SK-N-SH (cell line): Measurements from ENCODE around the gene DDAH1. TPM values are rescaled to one million over a fixed set of nuclear protein-coding genes. Genes with fewer than 3 reads are reported as not detected.

Experiments
- CTCF ChIP-seq: fragments of 200-600 bp; sonication (generic); IDR thresholded peaks from 2 replicates; pipeline ENCODE4 v1.6.1; 2017; ENCODE audit warnings: antibody characterized with exemption, mild to moderate bottlenecking, moderate library complexity
- EP300 ChIP-seq, 2 experiments: IDR thresholded peaks; 2 replicates each; pipeline versions ENCODE4 v1.4.0 to v1.6.1; 2012; ENCODE audit warnings: borderline replicate concordance in 1 of 2, low read depth in 1 of 2, low read length in 1 of 2
- EZH2phosphoT487 ChIP-seq: fragments of 200-600 bp; sonication (generic); IDR thresholded peaks from 2 replicates; pipeline ENCODE4 v1.6.1; 2017; ENCODE audit warnings: low read depth, mixed run types, mild to moderate bottlenecking, antibody characterized with exemption, moderate library complexity, borderline replicate concordance
- FOSL2 ChIP-seq: IDR thresholded peaks from 2 replicates; pipeline ENCODE4 v1.4.0; 2012; ENCODE audit warnings: low read depth, mild to moderate bottlenecking, moderate library complexity, borderline replicate concordance
- FOXM1 ChIP-seq: IDR thresholded peaks from 2 replicates; pipeline ENCODE4 v1.4.0; 2012; ENCODE audit warnings: low read depth, mild to moderate bottlenecking
- JUND ChIP-seq: IDR thresholded peaks from 2 replicates; pipeline ENCODE4 v1.4.0; 2012
- MAX ChIP-seq: IDR thresholded peaks from 2 replicates; pipeline ENCODE4 v1.4.0; 2012; ENCODE audit warnings: low read depth
- MEF2A ChIP-seq: IDR thresholded peaks from 2 replicates; pipeline ENCODE4 v1.4.0; 2012; ENCODE audit warnings: low read depth, borderline replicate concordance
- MXI1 ChIP-seq: IDR thresholded peaks from 2 replicates; pipeline ENCODE4 v1.6.1; 2012; ENCODE audit warnings: mild to moderate bottlenecking, low read depth, low read length, improper control_type of control experiment
- NFIC ChIP-seq: IDR thresholded peaks from 2 replicates; pipeline ENCODE4 v1.4.0; 2012; ENCODE audit warnings: borderline replicate concordance
- NRF1 ChIP-seq: IDR thresholded peaks from 2 replicates; pipeline ENCODE4 v1.6.1; 2012; ENCODE audit warnings: low read depth, mild to moderate bottlenecking, low read length
- PBX3 ChIP-seq: IDR thresholded peaks from 2 replicates; pipeline ENCODE4; 2012
- RFX5 ChIP-seq: IDR thresholded peaks from 2 replicates; pipeline ENCODE4 v1.6.1; 2012; ENCODE audit warnings: mild to moderate bottlenecking, improper control_type of control experiment, low read length
- SIN3A ChIP-seq: IDR thresholded peaks from 2 replicates; pipeline ENCODE4 v1.6.1; 2012; ENCODE audit warnings: low read depth, mild to moderate bottlenecking, low read length, moderate library complexity, borderline replicate concordance
- SMC3 ChIP-seq: IDR thresholded peaks from 2 replicates; pipeline ENCODE4 v1.6.1; 2012; ENCODE audit warnings: low read depth, low read length, improper control_type of control experiment
- TAF1 ChIP-seq: IDR thresholded peaks from 2 replicates; pipeline ENCODE4 v1.6.1; 2012; ENCODE audit warnings: low read depth, mild to moderate bottlenecking, low read length, moderate library complexity, borderline replicate concordance
- TCF12 ChIP-seq: IDR thresholded peaks from 2 replicates; pipeline ENCODE4 v1.4.0; 2012
- YY1 ChIP-seq: IDR thresholded peaks from 2 replicates; pipeline ENCODE4 v1.4.0; 2012; ENCODE audit warnings: low read depth, mild to moderate bottlenecking
- polyA plus RNA-seq, 3 experiments: library from polyadenylated mRNA; depleted of rRNA; stranded (reverse); fragments of >200 nt; gene quantifications; 2 replicates each; pipeline ENCODE4 v1.2.3, GENCODE V29; 2012
- TF ChIP-seq, protein P1 (sequence below): IDR thresholded peaks from 2 replicates; pipeline ENCODE4 v1.4.0; 2012; ENCODE audit warnings: low read depth, borderline replicate concordance
- TF ChIP-seq, protein P2 (sequence below): fragments of 150-350 bp; IDR thresholded peaks from 2 replicates; pipeline ENCODE4 v1.6.1; 2016; ENCODE audit warnings: mild to moderate bottlenecking, low read depth, low read length

DDAH1 gene
- polyA plus RNA-seq, 1 of the 3 experiments (the other 2 are of a cell fraction) = 64.3 TPM

DNA sequence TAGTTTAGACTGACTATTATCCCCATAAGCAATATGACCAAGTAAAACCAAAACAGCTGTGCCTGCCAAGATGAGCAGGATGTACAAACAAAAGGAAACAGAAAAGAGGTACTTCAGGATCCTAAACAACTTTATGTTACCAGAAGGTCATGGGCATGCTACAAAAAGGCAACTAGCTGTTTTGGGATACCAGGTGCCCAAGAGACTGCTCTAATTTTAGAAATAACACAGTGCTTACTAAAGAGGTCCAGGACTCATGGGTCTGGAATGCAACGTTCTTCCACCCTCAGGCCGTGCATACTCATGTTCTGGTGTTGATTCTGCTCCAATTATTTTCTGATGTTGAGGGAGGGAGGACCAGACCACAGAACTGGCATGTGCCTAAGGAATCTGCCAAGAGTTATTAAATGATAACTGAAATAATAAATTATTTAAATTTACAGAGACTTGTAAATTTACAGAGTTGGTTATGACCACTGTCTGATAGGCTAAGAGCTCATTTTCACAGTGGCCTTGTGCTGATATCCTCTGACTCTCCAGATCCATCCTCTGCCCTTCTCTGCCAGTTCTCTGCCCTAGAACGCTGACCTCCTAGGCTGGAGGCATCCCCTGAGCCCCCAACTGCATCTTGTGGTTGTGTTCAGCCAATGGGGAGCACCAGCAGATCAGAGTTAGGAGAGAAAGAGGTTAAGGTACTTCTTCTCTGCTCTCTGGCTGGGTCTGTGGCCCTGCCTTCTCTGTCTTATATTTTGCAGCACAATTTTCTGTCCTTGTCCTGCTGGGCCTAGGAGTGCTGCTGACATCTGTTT, 150.9 kb downstream of the DDAH1 start (continued):
- 0 out of 2 replicates have a peak, but pooled peaks have one; percentile 11 for TF ChIP-seq TAF1
- no peak for TF ChIP-seq EZH2phosphoT487
- TF ChIP-seq YY1 = 0 out of 2 replicates have a peak, but pooled peaks have one; percentile 25
- peak; percentile 75 for TF ChIP-seq FOXM1
- TF ChIP-seq FOSL2 = peak; percentile 94
- TF ChIP-seq, protein P1, sequence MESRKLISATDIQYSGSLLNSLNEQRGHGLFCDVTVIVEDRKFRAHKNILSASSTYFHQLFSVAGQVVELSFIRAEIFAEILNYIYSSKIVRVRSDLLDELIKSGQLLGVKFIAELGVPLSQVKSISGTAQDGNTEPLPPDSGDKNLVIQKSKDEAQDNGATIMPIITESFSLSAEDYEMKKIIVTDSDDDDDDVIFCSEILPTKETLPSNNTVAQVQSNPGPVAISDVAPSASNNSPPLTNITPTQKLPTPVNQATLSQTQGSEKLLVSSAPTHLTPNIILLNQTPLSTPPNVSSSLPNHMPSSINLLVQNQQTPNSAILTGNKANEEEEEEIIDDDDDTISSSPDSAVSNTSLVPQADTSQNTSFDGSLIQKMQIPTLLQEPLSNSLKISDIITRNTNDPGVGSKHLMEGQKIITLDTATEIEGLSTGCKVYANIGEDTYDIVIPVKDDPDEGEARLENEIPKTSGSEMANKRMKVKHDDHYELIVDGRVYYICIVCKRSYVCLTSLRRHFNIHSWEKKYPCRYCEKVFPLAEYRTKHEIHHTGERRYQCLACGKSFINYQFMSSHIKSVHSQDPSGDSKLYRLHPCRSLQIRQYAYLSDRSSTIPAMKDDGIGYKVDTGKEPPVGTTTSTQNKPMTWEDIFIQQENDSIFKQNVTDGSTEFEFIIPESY = peak; percentile 83
- TF ChIP-seq MAX = peak; percentile 75
- no peak for TF ChIP-seq SMC3
- TF ChIP-seq NRF1 = no peak
- peak; percentile 90 for TF ChIP-seq NFIC
- no peak for TF ChIP-seq CTCF
- TF ChIP-seq EP300 (IDR thresholded peaks at IDR 0.05; ENCODE audit: borderline replicate concordance in 1 of 2, low read depth in 1 of 2, low read length in 1 of 2) = peak; percentile 57 to 98
- peak; percentile 96 for TF ChIP-seq TCF12
- peak; percentile 91 for TF ChIP-seq PBX3
- no peak for TF ChIP-seq RFX5
- peak; percentile 98 for TF ChIP-seq MEF2A
- peak; percentile 96 for TF ChIP-seq JUND
- TF ChIP-seq MXI1 = no peak
- TF ChIP-seq SIN3A = peak; percentile 49; the same call in 1 of the 2 replicates
- TF ChIP-seq, protein P2, sequence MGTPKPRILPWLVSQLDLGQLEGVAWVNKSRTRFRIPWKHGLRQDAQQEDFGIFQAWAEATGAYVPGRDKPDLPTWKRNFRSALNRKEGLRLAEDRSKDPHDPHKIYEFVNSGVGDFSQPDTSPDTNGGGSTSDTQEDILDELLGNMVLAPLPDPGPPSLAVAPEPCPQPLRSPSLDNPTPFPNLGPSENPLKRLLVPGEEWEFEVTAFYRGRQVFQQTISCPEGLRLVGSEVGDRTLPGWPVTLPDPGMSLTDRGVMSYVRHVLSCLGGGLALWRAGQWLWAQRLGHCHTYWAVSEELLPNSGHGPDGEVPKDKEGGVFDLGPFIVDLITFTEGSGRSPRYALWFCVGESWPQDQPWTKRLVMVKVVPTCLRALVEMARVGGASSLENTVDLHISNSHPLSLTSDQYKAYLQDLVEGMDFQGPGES = no peak
